PC-3 (cell line): ENCODE measurements around the gene TSPEAR.

Experiments used
- CTCF ChIP-seq: fragments of 300-600 bp; sonication (generic); conservative IDR thresholded peaks from 2 replicates; pipeline ENCODE4 v1.5.1; 2017; ENCODE audit warnings: antibody characterized with exemption, low read depth, mild to moderate bottlenecking, low read length
- EZH2 ChIP-seq: fragments of 300-600 bp; sonication (generic); IDR thresholded peaks from one replicate; pipeline ENCODE4 v1.6.1; 2017; ENCODE audit warnings: antibody characterized with exemption, mild to moderate bottlenecking, low read length; ENCODE audit not compliant: unreplicated experiment

- TF ChIP-seq CTCF (no peak), EZH2 (no peak)
Measured at GRCh38 chr21:44667612-44668011, 43.8 kb downstream of the TSPEAR start.
